HepG2 (cell line): ENCODE measurements around the gene CD81. TPM values are rescaled to one million over a fixed set of nuclear protein-coding genes. Genes with fewer than 3 reads are reported as not detected.

ENCODE experiments used
- AGO2 ChIP-seq: fragments of 200-400 bp; formaldehyde crosslinking; optimal IDR thresholded peaks from 2 replicates; pipeline ENCODE3; 2017; ENCODE audit warnings: mild to moderate bottlenecking, low read depth, low read length, moderate library complexity
- AHR ChIP-seq: IDR thresholded peaks from 2 replicates; pipeline ENCODE4 v1.6.1; 2018; ENCODE audit warnings: missing genetic modification reagents, missing compliant biosample characterization
- BHLHE40 ChIP-seq: IDR thresholded peaks from 2 replicates; pipeline ENCODE4 v1.6.1; 2011; ENCODE audit warnings: low read length, improper control_type of control experiment
- FOXM1 ChIP-seq: sonication (generic); formaldehyde crosslinking; IDR thresholded peaks from 2 replicates; pipeline ENCODE4 v1.5.0; 2020; ENCODE audit warnings: missing genetic modification reagents
- GATAD1 ChIP-seq: IDR thresholded peaks from 2 replicates; pipeline ENCODE4 v1.6.1; 2016; ENCODE audit warnings: missing genetic modification reagents, missing compliant biosample characterization
- HCFC1 ChIP-seq: fragments of 150-350 bp; IDR thresholded peaks from 2 replicates; pipeline ENCODE4 v1.6.1; 2014; ENCODE audit warnings: low read depth, low read length
- MAZ ChIP-seq, 2 experiments: sonication (generic) in 1 of 2; formaldehyde crosslinking in 1 of 2; IDR thresholded peaks; 2 replicates each; pipeline versions ENCODE4 v1.5.0 to v1.6.1; 2012 to 2020; ENCODE audit warnings: low read depth in 2 of 2, mild to moderate bottlenecking in 2 of 2, borderline replicate concordance in 1 of 2, improper control_type of control experiment in 1 of 2, low read length in 1 of 2, missing genetic modification reagents in 1 of 2, moderate library complexity in 1 of 2
- MIER3 ChIP-seq: IDR thresholded peaks from 2 replicates; pipeline ENCODE4 v1.6.1; 2016; ENCODE audit warnings: missing compliant biosample characterization, borderline replicate concordance
- NFIB ChIP-seq: sonication (generic); formaldehyde crosslinking; IDR thresholded peaks from 2 replicates; pipeline ENCODE4 v1.9.0; 2021; ENCODE audit warnings: missing genetic modification reagents, mild to moderate bottlenecking, borderline replicate concordance
- NR1H2 ChIP-seq: sonication (generic); formaldehyde crosslinking; IDR thresholded peaks from 2 replicates; pipeline ENCODE4 v1.8.1; 2022; ENCODE audit warnings: low read depth, missing genetic modification reagents, borderline replicate concordance
- ONECUT2 ChIP-seq: sonication (generic); formaldehyde crosslinking; IDR thresholded peaks from 2 replicates; pipeline ENCODE4 v1.4.0; 2020; ENCODE audit warnings: missing genetic modification reagents
- PAX8 ChIP-seq: sonication (generic); formaldehyde crosslinking; IDR thresholded peaks from 2 replicates; pipeline ENCODE4 v1.8.0; 2022; ENCODE audit warnings: mild to moderate bottlenecking, missing genetic modification reagents, borderline replicate concordance
- SNAPC5 ChIP-seq: sonication (generic); formaldehyde crosslinking; IDR thresholded peaks from 2 replicates; pipeline ENCODE4 v1.8.1; 2023; ENCODE audit warnings: mild to moderate bottlenecking, missing genetic modification reagents, borderline replicate concordance
- THAP8 ChIP-seq: sonication (generic); formaldehyde crosslinking; IDR thresholded peaks from 2 replicates; pipeline ENCODE4 v1.5.1; 2020; ENCODE audit warnings: missing genetic modification reagents, mild to moderate bottlenecking, borderline replicate concordance
- TOE1 ChIP-seq: sonication (generic); formaldehyde crosslinking; IDR thresholded peaks from 2 replicates; pipeline ENCODE4 v1.4.0; 2020; ENCODE audit warnings: mild to moderate bottlenecking, missing genetic modification reagents
- TP53 ChIP-seq: sonication (generic); formaldehyde crosslinking; conservative IDR thresholded peaks from 2 replicates; pipeline ENCODE4 v1.4.0; 2020; ENCODE audit warnings: missing genetic modification reagents
- WIZ ChIP-seq: sonication (generic); formaldehyde crosslinking; IDR thresholded peaks from 2 replicates; pipeline ENCODE4 v1.5.1; 2020; ENCODE audit warnings: mild to moderate bottlenecking, missing genetic modification reagents
- ZFY ChIP-seq: sonication (generic); formaldehyde crosslinking; IDR thresholded peaks from 2 replicates; pipeline ENCODE4 v1.4.0; 2020; ENCODE audit warnings: missing genetic modification reagents
- ZIK1 ChIP-seq: sonication (generic); formaldehyde crosslinking; IDR thresholded peaks from 2 replicates; pipeline ENCODE4 v1.5.0; 2020; ENCODE audit warnings: mild to moderate bottlenecking, low read depth, missing genetic modification reagents, borderline replicate concordance
- ZNF383 ChIP-seq: sonication (generic); formaldehyde crosslinking; IDR thresholded peaks from 2 replicates; pipeline ENCODE4 v1.4.0; 2020; ENCODE audit warnings: missing genetic modification reagents, mild to moderate bottlenecking, borderline replicate concordance
- ZNF619 ChIP-seq: sonication (generic); formaldehyde crosslinking; IDR thresholded peaks from 2 replicates; pipeline ENCODE4 v1.4.0; 2020; ENCODE audit warnings: mild to moderate bottlenecking, missing genetic modification reagents
- ZNF678 ChIP-seq: sonication (generic); formaldehyde crosslinking; IDR thresholded peaks from 2 replicates; pipeline ENCODE4 v1.4.0; 2020; ENCODE audit warnings: mild to moderate bottlenecking, missing genetic modification reagents
- ZNF691 ChIP-seq: sonication (generic); formaldehyde crosslinking; IDR thresholded peaks from 2 replicates; pipeline ENCODE4 v1.4.0; 2020; ENCODE audit warnings: missing genetic modification reagents, low read depth, mild to moderate bottlenecking, borderline replicate concordance
- ZNF891 ChIP-seq: sonication (generic); formaldehyde crosslinking; IDR thresholded peaks from 2 replicates; pipeline ENCODE4 v1.5.0; 2020; ENCODE audit warnings: mild to moderate bottlenecking, missing genetic modification reagents
- ZSCAN21 ChIP-seq: sonication (generic); formaldehyde crosslinking; IDR thresholded peaks from 2 replicates; pipeline ENCODE4 v1.8.0; 2022; ENCODE audit warnings: mild to moderate bottlenecking, missing genetic modification reagents, moderate library complexity, borderline replicate concordance
- polyA plus RNA-seq, 8 experiments: library from polyadenylated mRNA; depleted of rRNA in 3 of 8; stranded (reverse) in 7 of 8; unstranded in 1 of 8; fragments of >200 nt; fragmentation: Illumina TruSeq in 4 of 8; extraction: Trizol in 4 of 8; gene quantifications; 2 replicates each; pipeline versions ENCODE4 v1.2.1 to v1.2.3, GENCODE V29; 2011 to 2016; ENCODE audit warnings: low read depth in 4 of 8, missing spikeins in 1 of 8, mixed read lengths in 1 of 8; ENCODE audit not compliant: insufficient read depth in 1 of 8
- total RNA-seq, 5 experiments: library from RNA; depleted of rRNA; stranded (reverse); fragments of >200 nt; fragmentation: Illumina TruSeq; extraction: Trizol; gene quantifications; 2 replicates each; pipeline ENCODE4 v1.2.3, GENCODE V29; 2016; ENCODE audit warnings: low read depth in 1 of 5
- TF ChIP-seq, protein P1 (sequence below): sonication (generic); formaldehyde crosslinking; IDR thresholded peaks from 2 replicates; pipeline ENCODE4 v1.8.1; 2023; ENCODE audit warnings: mild to moderate bottlenecking, inconsistent platforms, moderate library complexity, missing genetic modification reagents, borderline replicate concordance
- TF ChIP-seq, protein P2 (sequence below): sonication (generic); formaldehyde crosslinking; IDR thresholded peaks from 2 replicates; pipeline ENCODE4 v1.8.0; 2022; ENCODE audit warnings: mild to moderate bottlenecking, missing genetic modification reagents, borderline replicate concordance

The CD81 gene
- total and polyA plus RNA-seq, 2 of the 13 experiments (the other 11 are each of a cell fraction or from before 2014, with no cell fraction given), result not detected

GRCh38 chr11:2400762-2401435, 23.8 kb downstream of the CD81 start (continued):
- TF ChIP-seq, protein P1, sequence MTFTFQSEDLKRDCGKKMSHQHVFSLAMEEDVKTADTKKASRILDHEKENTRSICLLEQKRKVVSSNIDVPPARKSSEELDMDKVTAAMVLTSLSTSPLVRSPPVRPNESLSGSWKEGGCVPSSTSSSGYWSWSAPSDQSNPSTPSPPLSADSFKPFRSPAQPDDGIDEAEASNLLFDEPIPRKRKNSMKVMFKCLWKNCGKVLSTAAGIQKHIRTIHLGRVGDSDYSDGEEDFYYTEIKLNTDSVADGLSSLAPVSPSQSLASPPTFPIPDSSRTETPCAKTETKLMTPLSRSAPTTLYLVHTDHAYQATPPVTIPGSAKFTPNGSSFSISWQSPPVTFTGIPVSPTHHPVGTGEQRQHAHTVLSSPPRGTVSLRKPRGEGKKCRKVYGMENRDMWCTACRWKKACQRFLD (CRISPR knock-in tag), result no peak
- TF ChIP-seq ZFY (CRISPR knock-in tag) (peak; percentile 95), ZNF691 (no peak), AGO2 (peak; percentile 17), TP53 (CRISPR knock-in tag) (no peak), ZIK1 (CRISPR knock-in tag) (no peak), WIZ (CRISPR knock-in tag) (no peak), GATAD1 (CRISPR knock-in tag) (no peak), AHR (CRISPR knock-in tag) (no peak), FOXM1 (CRISPR knock-in tag) (no peak), SNAPC5 (CRISPR knock-in tag) (no peak), ZNF619 (no peak), NR1H2 (CRISPR knock-in tag) (no peak), PAX8 (0 out of 2 replicates have a peak, but pooled peaks have one; percentile 32), ZNF891 (CRISPR knock-in tag) (peak; percentile 53; the same call in 1 of the 2 replicates), BHLHE40 (no peak), ZSCAN21 (0 out of 2 replicates have a peak, but pooled peaks have one; percentile 8), MIER3 (no peak), ONECUT2 (CRISPR knock-in tag) (no peak), THAP8 (CRISPR knock-in tag) (0 out of 2 replicates have a peak, but pooled peaks have one; percentile 54), ZNF678 (CRISPR knock-in tag) (no peak), NFIB (CRISPR knock-in tag) (no peak), ZNF383 (no peak), TOE1 (CRISPR knock-in tag) (no peak), MAZ (IDR thresholded peaks at IDR 0.05; ENCODE audit: borderline replicate concordance, low read depth, low read length) (no peak), MAZ (CRISPR knock-in tag; IDR thresholded peaks at IDR 0.05; ENCODE audit: low read depth) (no peak), HCFC1 (no peak)
- TF ChIP-seq, protein P2, sequence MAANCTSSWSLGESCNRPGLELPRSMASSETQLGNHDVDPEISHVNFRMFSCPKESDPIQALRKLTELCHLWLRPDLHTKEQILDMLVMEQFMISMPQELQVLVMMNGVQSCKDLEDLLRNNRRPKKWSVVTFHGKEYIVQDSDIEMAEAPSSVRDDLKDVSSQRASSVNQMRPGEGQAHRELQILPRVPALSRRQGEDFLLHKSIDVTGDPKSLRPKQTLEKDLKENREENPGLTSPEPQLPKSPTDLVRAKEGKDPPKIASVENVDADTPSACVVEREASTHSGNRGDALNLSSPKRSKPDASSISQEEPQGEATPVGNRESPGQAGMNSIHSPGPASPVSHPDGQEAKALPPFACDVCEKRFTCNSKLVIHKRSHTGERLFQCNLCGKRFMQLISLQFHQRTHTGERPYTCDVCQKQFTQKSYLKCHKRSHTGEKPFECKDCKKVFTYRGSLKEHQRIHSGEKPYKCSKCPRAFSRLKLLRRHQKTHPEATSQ, result no peak
